Hippocampal formation (tissue), 2 donors: ENCODE data around the gene ZNF333.
"Not testable (repeated sequence)": the region's sequence is repeated elsewhere in the genome, so short reads cannot be mapped to it uniquely, and the experiment has no call there.

Experiments
- DNase-seq, 2 donors: peaks; one replicate each; lab custom pipeline; 2025; lab: John Stamatoyannopoulos, UW

Gene ZNF333

GRCh38 chr19:14768001-14768400 lies 78.2 kb downstream of the ZNF333 start:
- no peak for DNase-seq

- DNase-seq = no peak
These were observed 79.4 kb downstream of the ZNF333 start for GRCh38 chr19:14769201-14769600.

- DNase-seq = no peak
These were observed 80.3 kb downstream of the ZNF333 start for GRCh38 chr19:14770136-14770535.

GRCh38 chr19:14770944-14771839 lies 81.3 kb downstream of the ZNF333 start:
- DNase-seq = no peak

- no peak for DNase-seq
These were observed 82.6 kb downstream of the ZNF333 start for GRCh38 chr19:14772467-14772866.

- no peak for DNase-seq
These were observed 83.1 kb downstream of the ZNF333 start for GRCh38 chr19:14772995-14773394.

- not testable (repeated sequence) for DNase-seq
These were observed 83.9 kb downstream of the ZNF333 start for GRCh38 chr19:14773722-14774121.

- no peak for DNase-seq
These were observed 84.5 kb downstream of the ZNF333 start for GRCh38 chr19:14774373-14774772.

- not testable (repeated sequence) for DNase-seq
These were observed 85.5 kb downstream of the ZNF333 start for GRCh38 chr19:14775326-14775725.

- DNase-seq = peak in 1 of 2 donors; percentile 15
These were observed 86.2 kb downstream of the ZNF333 start for GRCh38 chr19:14775869-14776586.

GRCh38 chr19:14777645-14778044 lies 87.8 kb downstream of the ZNF333 start:
- DNase-seq = not testable (repeated sequence)

GRCh38 chr19:14778110-14778845 lies 88.4 kb downstream of the ZNF333 start, which contains the start of gene ADGRE2:
Gene ADGRE2, minus strand, starts transcription at chr19:14778560. Its CDS starts 1,804 bp downstream, at chr19:14776756.
- DNase-seq = not testable (repeated sequence)

- DNase-seq = no peak
These were observed 89.3 kb downstream of the ZNF333 start for GRCh38 chr19:14779151-14779550.

GRCh38 chr19:14780622-14781225 lies 90.9 kb downstream of the ZNF333 start:
- DNase-seq = not testable (repeated sequence)

GRCh38 chr19:14781713-14782536 lies 92.1 kb downstream of the ZNF333 start:
- DNase-seq = not testable (repeated sequence)

- DNase-seq = no peak
These were observed 93.0 kb downstream of the ZNF333 start for GRCh38 chr19:14782626-14783409.
